HepG2 (cell line): ENCODE measurements around the gene SCARB2. TPM values are rescaled to one million over a fixed set of nuclear protein-coding genes. Genes with fewer than 3 reads are reported as not detected.

Experiments
- ARNT2 ChIP-seq: sonication (generic); formaldehyde crosslinking; IDR thresholded peaks from 2 replicates; pipeline ENCODE4 v1.8.0; 2022; ENCODE audit warnings: mild to moderate bottlenecking, low read depth, missing genetic modification reagents, moderate library complexity
- ATF7 ChIP-seq, 2 experiments: fragments of 450-650 bp in 1 of 2; sonication (generic) in 1 of 2; formaldehyde crosslinking in 1 of 2; IDR thresholded peaks; 2 replicates each; pipeline versions ENCODE4 v1.4.0 to v1.6.1; 2016 to 2020; ENCODE audit warnings: antibody characterized with exemption in 1 of 2, mild to moderate bottlenecking in 1 of 2, missing genetic modification reagents in 1 of 2
- CC2D1A ChIP-seq: sonication (generic); formaldehyde crosslinking; IDR thresholded peaks from 2 replicates; pipeline ENCODE4 v1.8.1; 2023; ENCODE audit warnings: mild to moderate bottlenecking, missing genetic modification reagents
- DNMT3B ChIP-seq: conservative IDR thresholded peaks from 2 replicates; pipeline ENCODE4 v1.6.1; 2016; ENCODE audit warnings: missing biosample characterization, control low read depth
- EEA1 ChIP-seq: sonication (generic); formaldehyde crosslinking; IDR thresholded peaks from 2 replicates; pipeline ENCODE4 v1.5.1; 2020; ENCODE audit warnings: mild to moderate bottlenecking, missing genetic modification reagents, borderline replicate concordance
- ELF4 ChIP-seq: sonication (generic); formaldehyde crosslinking; IDR thresholded peaks from 2 replicates; pipeline ENCODE4 v1.5.0; 2020; ENCODE audit warnings: missing genetic modification reagents, mild to moderate bottlenecking, moderate library complexity, borderline replicate concordance
- HNRNPL ChIP-seq: fragments of 200-400 bp; formaldehyde crosslinking; IDR thresholded peaks from 2 replicates; pipeline ENCODE4 v1.6.1; 2017; ENCODE audit warnings: mild to moderate bottlenecking, low read depth, low read length
- KAT2B ChIP-seq: fragments of 150-350 bp; IDR thresholded peaks from 2 replicates; pipeline ENCODE4 v1.6.1; 2014; ENCODE audit warnings: low read depth, low read length, borderline replicate concordance
- MBNL3 ChIP-seq: fragments of 250-450 bp; sonication (Bioruptor Pico); conservative IDR thresholded peaks from 2 replicates; pipeline ENCODE4 v1.8.0; 2022; ENCODE audit warnings: mild to moderate bottlenecking, inconsistent platforms
- MIER3 ChIP-seq: IDR thresholded peaks from 2 replicates; pipeline ENCODE4 v1.6.1; 2016; ENCODE audit warnings: missing compliant biosample characterization, borderline replicate concordance
- NFYB ChIP-seq: sonication (generic); formaldehyde crosslinking; IDR thresholded peaks from 2 replicates; pipeline ENCODE4 v1.4.0; 2020; ENCODE audit warnings: missing genetic modification reagents
- NR2F6 ChIP-seq, 2 experiments: IDR thresholded peaks; 2 replicates each; pipeline ENCODE4 v1.6.1; 2016; ENCODE audit warnings: antibody characterized with exemption in 1 of 2, mild to moderate bottlenecking in 1 of 2
- SALL1 ChIP-seq: sonication (generic); formaldehyde crosslinking; IDR thresholded peaks from 2 replicates; pipeline ENCODE4 v1.8.0; 2022; ENCODE audit warnings: mild to moderate bottlenecking, missing genetic modification reagents
- TARDBP ChIP-seq: sonication (generic); formaldehyde crosslinking; IDR thresholded peaks from 2 replicates; pipeline ENCODE4 v1.8.0; 2022; ENCODE audit warnings: mild to moderate bottlenecking, missing genetic modification reagents
- TFDP1 ChIP-seq: IDR thresholded peaks from 2 replicates; pipeline ENCODE4 v1.6.1; 2016; ENCODE audit warnings: missing compliant biosample characterization, missing genetic modification reagents, borderline replicate concordance
- YEATS2 ChIP-seq: sonication (generic); formaldehyde crosslinking; IDR thresholded peaks from 2 replicates; pipeline ENCODE4 v1.4.0; 2020; ENCODE audit warnings: missing genetic modification reagents, borderline replicate concordance
- ZNF251 ChIP-seq: sonication (generic); formaldehyde crosslinking; IDR thresholded peaks from 2 replicates; pipeline ENCODE4 v1.9.0; 2021; ENCODE audit warnings: mild to moderate bottlenecking, missing genetic modification reagents
- ZNF331 ChIP-seq: sonication (generic); formaldehyde crosslinking; IDR thresholded peaks from 2 replicates; pipeline ENCODE4 v1.4.0; 2020; ENCODE audit warnings: missing genetic modification reagents
- ZNF563 ChIP-seq: sonication (generic); formaldehyde crosslinking; IDR thresholded peaks from 2 replicates; pipeline ENCODE4 v1.8.0; 2022; ENCODE audit warnings: mild to moderate bottlenecking, moderate library complexity, missing genetic modification reagents
- ZNF616 ChIP-seq: sonication (generic); formaldehyde crosslinking; IDR thresholded peaks from 2 replicates; pipeline ENCODE4 v1.5.0; 2020; ENCODE audit warnings: low read depth, mild to moderate bottlenecking, missing genetic modification reagents
- ZNF782 ChIP-seq: sonication (generic); formaldehyde crosslinking; IDR thresholded peaks from 2 replicates; pipeline ENCODE4 v1.4.0; 2020; ENCODE audit warnings: missing genetic modification reagents, mild to moderate bottlenecking, borderline replicate concordance
- polyA plus RNA-seq, 8 experiments: library from polyadenylated mRNA; depleted of rRNA in 3 of 8; stranded (reverse) in 7 of 8; unstranded in 1 of 8; fragments of >200 nt; fragmentation: Illumina TruSeq in 4 of 8; extraction: Trizol in 4 of 8; gene quantifications; 2 replicates each; pipeline versions ENCODE4 v1.2.1 to v1.2.3, GENCODE V29; 2011 to 2016; ENCODE audit warnings: low read depth in 4 of 8, missing spikeins in 1 of 8, mixed read lengths in 1 of 8; ENCODE audit not compliant: insufficient read depth in 1 of 8
- total RNA-seq, 5 experiments: library from RNA; depleted of rRNA; stranded (reverse); fragments of >200 nt; fragmentation: Illumina TruSeq; extraction: Trizol; gene quantifications; 2 replicates each; pipeline ENCODE4 v1.2.3, GENCODE V29; 2016; ENCODE audit warnings: low read depth in 1 of 5
- TF ChIP-seq, protein P1 (sequence below): sonication (generic); formaldehyde crosslinking; IDR thresholded peaks from 2 replicates; pipeline ENCODE4; 2020; ENCODE audit warnings: missing genetic modification reagents, mild to moderate bottlenecking, borderline replicate concordance
- TF ChIP-seq, protein P2 (sequence below): sonication (generic); formaldehyde crosslinking; IDR thresholded peaks from 2 replicates; pipeline ENCODE4 v1.5.0; 2020; ENCODE audit warnings: missing genetic modification reagents, mild to moderate bottlenecking, borderline replicate concordance
- TF ChIP-seq, protein P3 (sequence below): IDR thresholded peaks from 2 replicates; pipeline ENCODE4 v1.6.1; 2016; ENCODE audit warnings: low read depth, borderline replicate concordance

SCARB2 gene
- total and polyA plus RNA-seq, 2 of the 13 experiments (the other 11 are each of a cell fraction or from before 2014, with no cell fraction given) = 40.6 to 43.4 TPM

- TF ChIP-seq MBNL3 (no peak), ZNF331 (CRISPR knock-in tag) (peak; percentile 16; the same call in 1 of the 2 replicates), ZNF782 (peak; percentile 8; the same call in 1 of the 2 replicates), YEATS2 (CRISPR knock-in tag) (no peak; the same call in 1 of the 2 replicates), ELF4 (no peak), ARNT2 (CRISPR knock-in tag) (peak; percentile 82; the same call in 1 of the 2 replicates), CC2D1A (CRISPR knock-in tag) (no peak), ZNF563 (CRISPR knock-in tag) (peak; percentile 86; the same call in 1 of the 2 replicates), ATF7 (IDR thresholded peaks at IDR 0.05) (no peak), ATF7 (CRISPR knock-in tag; IDR thresholded peaks at IDR 0.05) (no peak; the same call in 1 of the 2 replicates), DNMT3B (CRISPR knock-in tag) (no peak), KAT2B (no peak), ZNF616 (CRISPR knock-in tag) (peak; percentile 79; the same call in 1 of the 2 replicates), TARDBP (CRISPR knock-in tag) (no peak), NR2F6 (IDR thresholded peaks at IDR 0.05) (no peak), NR2F6 (CRISPR knock-in tag; IDR thresholded peaks at IDR 0.05) (no peak), NFYB (CRISPR knock-in tag) (peak; percentile 53; the same call in 1 of the 2 replicates), HNRNPL (no peak), TFDP1 (CRISPR knock-in tag) (peak; percentile 83; the same call in 1 of the 2 replicates), ZNF251 (CRISPR knock-in tag) (no peak), MIER3 (CRISPR knock-in tag) (peak; percentile 83; the same call in 1 of the 2 replicates), SALL1 (CRISPR knock-in tag) (peak; percentile 59; the same call in 1 of the 2 replicates), EEA1 (CRISPR knock-in tag) (no peak)
- TF ChIP-seq, protein P1, sequence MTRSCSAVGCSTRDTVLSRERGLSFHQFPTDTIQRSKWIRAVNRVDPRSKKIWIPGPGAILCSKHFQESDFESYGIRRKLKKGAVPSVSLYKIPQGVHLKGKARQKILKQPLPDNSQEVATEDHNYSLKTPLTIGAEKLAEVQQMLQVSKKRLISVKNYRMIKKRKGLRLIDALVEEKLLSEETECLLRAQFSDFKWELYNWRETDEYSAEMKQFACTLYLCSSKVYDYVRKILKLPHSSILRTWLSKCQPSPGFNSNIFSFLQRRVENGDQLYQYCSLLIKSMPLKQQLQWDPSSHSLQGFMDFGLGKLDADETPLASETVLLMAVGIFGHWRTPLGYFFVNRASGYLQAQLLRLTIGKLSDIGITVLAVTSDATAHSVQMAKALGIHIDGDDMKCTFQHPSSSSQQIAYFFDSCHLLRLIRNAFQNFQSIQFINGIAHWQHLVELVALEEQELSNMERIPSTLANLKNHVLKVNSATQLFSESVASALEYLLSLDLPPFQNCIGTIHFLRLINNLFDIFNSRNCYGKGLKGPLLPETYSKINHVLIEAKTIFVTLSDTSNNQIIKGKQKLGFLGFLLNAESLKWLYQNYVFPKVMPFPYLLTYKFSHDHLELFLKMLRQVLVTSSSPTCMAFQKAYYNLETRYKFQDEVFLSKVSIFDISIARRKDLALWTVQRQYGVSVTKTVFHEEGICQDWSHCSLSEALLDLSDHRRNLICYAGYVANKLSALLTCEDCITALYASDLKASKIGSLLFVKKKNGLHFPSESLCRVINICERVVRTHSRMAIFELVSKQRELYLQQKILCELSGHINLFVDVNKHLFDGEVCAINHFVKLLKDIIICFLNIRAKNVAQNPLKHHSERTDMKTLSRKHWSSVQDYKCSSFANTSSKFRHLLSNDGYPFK = no peak
- TF ChIP-seq, protein P2, sequence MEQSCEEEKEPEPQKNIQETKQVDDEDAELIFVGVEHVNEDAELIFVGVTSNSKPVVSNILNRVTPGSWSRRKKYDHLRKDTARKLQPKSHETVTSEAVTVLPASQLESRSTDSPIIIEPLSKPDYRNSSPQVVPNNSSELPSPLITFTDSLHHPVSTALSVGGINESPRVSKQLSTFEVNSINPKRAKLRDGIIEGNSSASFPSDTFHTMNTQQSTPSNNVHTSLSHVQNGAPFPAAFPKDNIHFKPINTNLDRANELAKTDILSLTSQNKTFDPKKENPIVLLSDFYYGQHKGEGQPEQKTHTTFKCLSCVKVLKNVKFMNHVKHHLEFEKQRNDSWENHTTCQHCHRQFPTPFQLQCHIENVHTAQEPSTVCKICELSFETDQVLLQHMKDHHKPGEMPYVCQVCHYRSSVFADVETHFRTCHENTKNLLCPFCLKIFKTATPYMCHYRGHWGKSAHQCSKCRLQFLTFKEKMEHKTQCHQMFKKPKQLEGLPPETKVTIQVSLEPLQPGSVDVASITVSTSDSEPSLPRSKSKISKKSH (CRISPR knock-in tag) = 0 out of 2 replicates have a peak, but pooled peaks have one; percentile 35
- TF ChIP-seq, protein P3, sequence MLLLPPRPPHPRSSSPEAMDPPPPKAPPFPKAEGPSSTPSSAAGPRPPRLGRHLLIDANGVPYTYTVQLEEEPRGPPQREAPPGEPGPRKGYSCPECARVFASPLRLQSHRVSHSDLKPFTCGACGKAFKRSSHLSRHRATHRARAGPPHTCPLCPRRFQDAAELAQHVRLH (CRISPR knock-in tag) = no peak; the same call in none of the 2 replicates
Observed at GRCh38 chr4:76213415-76214176, at the start of gene SCARB2 (continued).
